ENCODE results near the gene C1QTNF1.
"Not testable (repeated sequence)": the region's sequence is repeated elsewhere in the genome, so short reads cannot be mapped to it uniquely, and the experiment has no call there.

The C1QTNF1 gene

DNA sequence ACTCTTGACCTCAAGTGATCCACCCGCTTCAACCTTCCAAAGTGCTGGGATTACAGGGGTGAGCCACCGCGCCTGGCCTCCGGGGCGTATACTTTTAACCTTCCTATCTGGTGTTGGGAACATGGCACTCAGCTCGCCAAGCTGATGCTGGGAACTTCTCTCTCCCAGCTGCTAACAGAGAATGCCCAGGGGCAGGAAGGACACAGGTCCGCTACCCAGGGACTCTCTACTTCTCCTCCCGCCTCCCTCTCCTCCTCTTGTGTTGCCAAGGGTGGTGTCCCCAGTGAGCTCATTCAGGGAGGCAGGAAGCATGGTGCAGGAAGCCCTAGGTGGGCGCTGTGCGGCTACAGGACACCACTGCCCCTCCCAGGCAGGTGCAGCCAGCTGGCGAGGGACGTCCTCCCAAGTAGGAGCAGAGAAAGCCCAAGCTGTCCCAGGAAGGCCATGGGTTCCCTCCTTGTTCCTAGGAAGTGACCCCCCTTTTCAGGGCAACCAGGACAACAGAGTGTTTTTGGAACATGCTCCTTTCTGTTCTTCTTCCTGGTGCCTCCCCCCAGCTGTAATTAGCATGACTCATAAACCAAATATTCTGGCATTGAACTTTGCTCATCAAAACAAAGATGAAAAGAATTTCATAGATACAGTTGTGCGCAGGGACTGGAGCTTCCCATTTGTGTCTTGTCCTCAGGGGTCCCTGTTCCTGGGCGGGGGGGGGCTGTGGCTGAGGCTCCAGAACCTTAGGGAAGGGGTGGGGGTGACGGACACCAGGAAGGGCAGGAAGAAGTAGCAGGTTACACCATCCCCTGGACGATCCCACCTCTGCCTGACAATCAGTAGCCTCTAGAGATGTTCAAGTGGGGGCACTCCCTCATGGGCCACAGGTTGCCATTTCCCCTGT lies 2.7 kb downstream of the C1QTNF1 start:
- no peak for DNase-seq

GRCh38 chr17:79027274-79027924 lies 3.4 kb downstream of the C1QTNF1 start:
- no peak for DNase-seq

- DNase-seq = no peak
These were observed 4.0 kb downstream of the C1QTNF1 start for GRCh38 chr17:79027925-79028491.

DNA sequence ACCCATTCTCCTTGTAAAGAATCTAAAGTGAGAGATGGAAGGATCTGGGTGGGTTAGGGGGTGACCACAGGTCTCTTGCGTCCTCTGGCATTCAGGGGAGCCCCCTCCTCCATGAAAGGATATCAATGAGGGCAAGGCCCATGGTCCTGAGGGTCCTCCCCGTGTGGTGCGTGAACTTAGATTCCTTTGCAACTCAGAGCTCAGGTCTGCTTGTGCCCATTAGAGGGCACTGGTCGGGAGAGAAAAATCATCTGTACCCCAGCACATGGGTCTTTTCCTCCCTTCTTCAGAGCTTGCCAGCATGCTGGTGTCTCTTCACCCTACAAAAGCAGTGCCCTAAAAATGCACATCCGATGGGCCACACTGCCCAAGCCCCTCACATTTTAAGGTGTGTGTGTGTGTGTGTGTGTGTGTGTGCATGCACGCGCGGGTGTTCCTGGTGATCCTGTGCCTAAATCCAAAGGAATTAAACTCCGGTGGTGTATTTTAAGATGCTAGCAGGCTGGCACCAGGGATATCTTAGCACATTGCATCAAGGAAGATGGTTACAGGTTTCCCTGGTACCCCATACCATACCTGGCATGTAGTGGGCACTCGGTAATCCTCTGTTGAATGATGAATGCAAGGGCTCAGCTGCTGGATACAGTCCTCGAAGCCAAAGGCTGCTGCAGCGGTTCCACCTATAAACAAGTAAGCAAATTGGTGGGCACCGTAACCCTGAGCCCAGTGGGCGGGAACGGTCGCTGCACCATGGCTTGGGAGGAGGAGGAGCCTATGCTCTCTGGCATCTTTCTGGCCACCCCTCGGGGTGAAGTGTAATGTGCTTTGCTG lies 4.7 kb downstream of the C1QTNF1 start:
- no peak for DNase-seq

DNA sequence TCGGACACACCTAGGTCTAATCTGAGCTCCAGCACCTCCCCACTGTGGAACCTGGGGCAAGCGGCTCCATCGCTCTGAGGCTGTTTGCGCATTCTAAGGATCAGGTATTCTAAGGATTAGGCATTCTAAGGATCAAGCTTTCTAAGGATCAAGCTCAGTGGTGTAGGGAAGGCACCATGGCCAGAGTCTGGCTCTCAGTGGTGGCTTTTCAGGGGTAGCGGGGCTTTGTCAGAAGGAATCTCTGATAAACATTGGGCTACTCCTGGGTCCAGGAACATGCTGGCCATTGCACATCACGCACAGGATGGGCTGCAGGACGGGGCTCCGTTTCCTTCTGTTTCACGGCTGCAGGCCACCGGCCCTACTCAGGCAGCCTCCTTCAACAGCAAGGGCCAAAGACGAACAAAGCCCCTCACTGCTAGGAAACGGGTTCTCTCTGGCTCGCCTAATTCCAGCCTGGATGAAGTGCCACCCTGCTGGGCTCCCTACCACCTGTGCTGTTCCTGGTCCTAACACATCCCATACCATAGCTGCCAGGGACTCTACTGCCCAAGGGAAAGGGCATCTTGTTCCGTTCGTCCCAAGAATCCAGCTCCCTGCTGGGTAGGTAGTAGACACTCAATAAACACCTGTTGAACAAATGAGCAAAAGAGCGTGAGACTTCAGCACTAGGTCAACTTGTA lies 5.5 kb downstream of the C1QTNF1 start:
- no peak for DNase-seq

DNA sequence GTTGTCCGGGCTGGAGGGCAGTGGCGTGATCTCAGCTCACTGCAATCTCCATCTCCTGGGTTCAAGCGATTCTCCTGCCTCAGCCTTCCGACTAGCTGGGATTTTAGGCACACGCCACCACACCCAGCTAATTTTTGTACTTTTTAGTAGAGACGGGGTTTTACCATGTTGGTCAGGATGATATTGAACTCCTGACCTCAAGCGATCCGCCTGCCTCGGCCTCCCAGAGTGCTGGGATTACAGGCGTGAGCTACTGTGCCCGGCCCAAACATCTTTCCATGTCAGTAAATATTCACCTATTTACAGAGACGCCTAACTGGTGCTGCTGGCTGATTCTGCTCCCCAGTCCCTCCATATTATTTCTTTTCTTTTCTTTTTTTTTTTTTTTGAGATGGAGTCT lies 6.7 kb downstream of the C1QTNF1 start:
- DNase-seq = not testable (repeated sequence)

GRCh38 chr17:79031996-79032875 lies 8.3 kb downstream of the C1QTNF1 start:
- no peak for DNase-seq

GRCh38 chr17:79033046-79033616 lies 9.2 kb downstream of the C1QTNF1 start:
- no peak for DNase-seq

DNA sequence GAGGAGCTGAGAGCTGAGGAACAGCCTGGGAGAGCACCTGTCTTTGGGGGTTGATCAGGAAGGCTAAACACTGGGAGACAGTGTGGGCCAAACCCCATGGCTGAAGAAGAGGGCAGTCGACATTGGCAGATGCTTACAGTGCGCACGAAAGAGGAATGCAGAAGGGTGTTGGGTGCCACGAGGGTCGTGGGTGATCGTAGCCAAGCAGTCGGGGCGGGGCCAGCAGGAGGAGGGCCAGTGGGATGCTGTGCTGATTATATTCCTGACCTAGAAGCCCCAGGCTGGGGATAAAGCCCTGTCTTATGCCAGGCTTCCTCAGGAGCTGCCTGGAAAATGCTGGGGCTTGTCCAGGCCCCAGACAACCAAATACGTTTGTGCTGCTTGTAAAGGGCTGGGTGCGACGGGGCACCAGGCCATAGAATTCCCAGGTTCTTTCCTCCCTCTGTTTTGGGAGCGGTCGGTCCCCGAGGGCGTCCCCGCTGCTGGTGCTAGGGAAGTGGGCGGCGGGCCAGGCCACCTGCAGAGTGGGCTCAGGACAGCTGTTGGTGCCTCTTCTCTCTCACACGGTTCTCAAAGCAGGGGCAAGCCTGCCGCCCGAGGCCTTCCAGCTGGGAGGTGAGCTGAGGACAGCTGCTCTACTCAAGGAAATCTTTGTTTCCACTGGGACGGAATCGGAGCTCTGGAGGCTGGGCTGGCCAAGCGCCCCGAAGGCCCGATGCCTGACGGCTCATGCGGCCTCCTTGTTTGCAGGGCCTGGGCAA lies 10.0 kb downstream of the C1QTNF1 start:
- no peak for DNase-seq

GRCh38 chr17:79034931-79035485 lies 11.0 kb downstream of the C1QTNF1 start:
- DNase-seq = no peak

GRCh38 chr17:79035686-79036085 lies 11.7 kb downstream of the C1QTNF1 start:
- no peak for DNase-seq

DNA sequence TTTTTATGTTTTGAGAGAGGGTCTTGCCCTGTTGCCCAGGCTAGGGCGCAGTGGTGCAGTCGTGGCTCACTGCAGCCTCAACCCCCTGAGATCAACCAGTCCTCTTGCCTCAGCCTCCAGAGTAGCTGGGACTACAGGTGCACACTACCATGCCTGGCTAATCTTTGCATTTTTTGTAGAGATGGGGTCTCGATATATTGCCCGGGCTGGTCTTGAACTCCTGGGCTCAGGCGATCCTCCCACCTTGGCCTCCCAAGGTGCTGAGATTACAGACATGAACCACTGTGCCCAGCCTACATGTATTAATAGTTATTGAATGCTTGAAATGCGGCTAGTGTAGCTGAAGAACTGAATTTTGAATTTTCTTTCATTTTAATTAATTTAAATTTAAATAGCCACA lies 12.2 kb downstream of the C1QTNF1 start:
- no peak for DNase-seq

GRCh38 chr17:79036596-79036995 lies 12.6 kb downstream of the C1QTNF1 start:
- no peak for DNase-seq

GRCh38 chr17:79038545-79039135 lies 14.7 kb downstream of the C1QTNF1 start:
- DNase-seq = no peak

DNA sequence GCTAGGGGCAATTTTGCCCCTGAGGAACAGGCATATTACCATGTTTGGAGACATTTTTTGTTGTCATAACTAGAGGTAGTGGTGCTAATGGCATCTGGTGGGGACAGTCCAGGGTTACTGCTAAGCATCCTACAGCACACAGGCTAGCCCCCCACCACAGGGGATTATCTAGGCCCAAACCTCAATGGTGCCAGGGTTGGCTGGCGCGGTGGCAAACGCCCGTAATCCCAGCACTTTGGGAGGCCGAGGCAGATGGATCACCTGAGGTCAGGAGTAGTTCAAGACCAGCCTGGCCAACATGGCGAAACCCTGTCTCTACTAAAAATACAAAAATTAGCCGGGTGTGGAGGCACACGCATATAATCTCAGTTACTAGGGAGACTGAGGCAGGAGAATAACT lies 15.2 kb downstream of the C1QTNF1 start:
- no peak for DNase-seq

- no peak for DNase-seq
These were observed 15.9 kb downstream of the C1QTNF1 start for GRCh38 chr17:79039886-79040285.

DNA sequence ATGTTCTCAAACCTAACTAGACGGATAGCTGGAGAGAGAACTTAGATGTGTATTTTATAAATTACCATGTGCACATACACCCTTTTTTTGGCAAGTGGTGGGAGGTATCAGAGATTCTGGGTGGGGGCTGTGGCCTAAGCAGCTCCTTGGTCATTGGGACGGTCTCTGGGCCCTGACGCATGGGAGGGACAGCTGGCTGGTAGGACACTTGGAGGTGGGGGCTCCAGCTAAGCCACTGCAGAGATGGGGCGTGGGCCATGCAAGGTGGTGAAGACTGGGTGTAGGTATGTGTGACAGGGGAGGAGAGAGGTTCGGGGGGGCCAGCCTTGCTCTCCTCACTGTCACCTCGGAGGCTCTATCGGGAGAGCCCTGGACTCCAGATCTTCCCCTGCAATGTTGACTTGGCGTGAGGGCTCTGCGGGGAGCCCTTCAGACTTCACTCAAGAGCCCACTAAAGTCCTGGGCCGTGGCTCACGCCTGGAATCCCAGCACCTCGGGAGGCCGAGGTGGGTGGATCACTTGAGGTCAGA lies 17.1 kb downstream of the C1QTNF1 start:
- no peak for DNase-seq

GRCh38 chr17:79041723-79042420 lies 17.9 kb downstream of the C1QTNF1 start:
- DNase-seq = no peak

Data from activated CD4-positive, CD25-positive, alpha-beta regulatory T cell (primary cell).